ENCODE data around the gene NHS.

NHS gene

DNA sequence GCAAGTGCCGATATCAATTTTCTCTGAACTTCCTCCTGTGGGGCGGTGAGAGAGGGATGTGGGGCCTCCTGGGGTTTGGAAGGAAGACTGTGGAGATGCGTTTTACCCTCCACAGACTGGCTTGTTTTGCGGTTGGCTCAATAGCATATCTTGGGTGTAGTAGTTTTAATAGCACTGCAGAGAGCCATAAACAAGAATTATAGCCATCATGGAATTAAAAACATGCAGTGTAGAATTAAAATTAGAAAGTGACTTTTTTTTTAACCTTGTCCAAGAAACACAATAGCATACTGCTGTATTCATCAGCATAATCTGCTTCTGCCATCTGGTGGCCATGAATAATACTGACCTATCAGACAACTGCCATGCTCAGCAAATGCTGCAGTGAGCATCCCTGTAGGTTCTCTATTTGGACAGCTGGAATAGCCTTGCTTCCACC, 315.0 kb downstream of the NHS start:
- DNase-seq, result peak; percentile 48

DNA sequence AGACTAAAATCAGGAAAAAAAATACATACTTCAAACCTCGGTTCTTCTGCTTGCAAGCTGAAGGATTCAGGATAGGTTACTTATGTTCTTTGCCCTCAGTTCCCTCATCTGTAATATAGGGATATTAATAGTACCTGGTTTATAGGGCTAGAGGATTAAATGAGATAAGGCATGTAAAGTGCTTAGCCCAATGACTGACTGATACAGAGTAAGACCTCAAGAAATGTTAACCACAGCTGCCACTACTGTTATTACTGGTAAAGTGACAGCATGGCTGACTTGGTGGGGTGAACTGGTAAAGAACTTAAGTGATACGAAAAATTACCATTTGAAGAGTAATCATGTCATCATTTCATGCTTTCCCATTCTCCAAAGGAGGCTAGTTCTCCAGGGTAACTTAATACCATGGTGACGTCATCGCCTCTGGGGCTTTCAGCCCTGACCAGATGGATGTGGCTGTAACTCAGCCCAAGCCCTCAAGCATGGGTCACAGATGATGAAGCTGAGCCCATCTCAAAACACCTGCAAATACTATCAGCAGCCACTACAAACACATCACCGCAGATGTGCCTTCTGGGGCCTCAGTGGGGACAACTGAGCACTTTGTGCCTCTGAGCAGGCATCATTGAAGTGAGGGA, 317.8 kb downstream of the NHS start:
- no peak for DNase-seq

DNA sequence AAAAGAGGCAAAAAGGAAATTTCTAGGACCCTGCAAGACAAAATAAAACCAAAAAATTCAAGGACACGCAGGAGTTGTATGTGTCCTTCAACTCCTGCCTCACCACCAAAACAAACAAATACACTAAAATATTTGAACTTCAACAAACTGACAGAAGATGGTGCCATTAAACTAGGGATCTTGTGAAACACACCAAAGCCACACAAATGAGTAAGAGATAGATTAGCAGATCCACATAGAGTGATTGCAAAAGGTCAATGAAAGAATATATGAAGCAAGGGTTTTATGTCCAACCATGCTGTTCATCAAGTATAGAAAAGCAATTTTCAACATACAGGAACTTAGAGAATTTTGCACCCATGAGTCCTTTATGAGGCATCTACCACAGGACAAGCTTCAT, 322.2 kb downstream of the NHS start:
- DNase-seq, result no peak

DNA sequence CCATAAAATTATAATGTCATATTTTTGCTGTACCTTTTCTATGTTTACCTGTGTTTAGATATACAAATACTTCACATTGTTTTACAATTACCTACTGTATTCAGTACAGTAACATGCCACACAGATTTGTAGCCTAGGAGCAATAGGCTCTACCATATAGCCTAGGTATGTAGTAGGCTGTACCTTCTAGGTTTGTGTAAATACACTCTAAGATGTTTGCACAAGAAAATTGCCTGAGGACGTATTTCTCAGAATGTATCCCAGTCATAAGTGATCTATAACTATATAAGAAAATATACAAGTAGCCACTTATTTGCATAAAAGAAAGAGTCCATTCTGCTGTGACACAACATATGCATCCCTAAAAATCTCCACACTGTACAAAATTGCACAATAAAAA, 326.0 kb downstream of the NHS start:
- no peak for DNase-seq

- no peak for DNase-seq
Observed at GRCh38 chrX:17703201-17703600, 328.2 kb downstream of the NHS start.

DNA sequence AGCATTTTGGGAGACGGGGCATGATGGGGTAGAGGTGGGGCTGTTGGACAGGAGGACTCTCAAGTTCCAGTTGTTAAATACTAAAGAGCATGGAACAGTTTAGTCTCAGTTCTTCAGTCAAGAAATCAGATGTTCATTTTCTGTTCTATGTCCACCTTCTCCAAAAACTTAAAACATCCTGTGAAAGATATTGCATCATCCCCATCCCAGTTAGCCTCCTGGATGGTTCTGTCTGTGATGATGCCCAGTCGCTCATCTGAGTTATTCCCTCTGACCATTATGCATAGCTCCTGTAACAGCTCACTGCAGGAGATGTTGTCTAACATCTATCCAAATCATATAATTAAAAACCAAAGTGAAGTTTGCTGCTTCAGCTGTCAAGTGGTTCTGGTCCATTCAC, 330.2 kb downstream of the NHS start:
- no peak for DNase-seq

- DNase-seq, result no peak
Observed at GRCh38 chrX:17706676-17707075, 331.7 kb downstream of the NHS start.

GRCh38 chrX:17707731-17708130, 332.7 kb downstream of the NHS start:
- no peak for DNase-seq

DNA sequence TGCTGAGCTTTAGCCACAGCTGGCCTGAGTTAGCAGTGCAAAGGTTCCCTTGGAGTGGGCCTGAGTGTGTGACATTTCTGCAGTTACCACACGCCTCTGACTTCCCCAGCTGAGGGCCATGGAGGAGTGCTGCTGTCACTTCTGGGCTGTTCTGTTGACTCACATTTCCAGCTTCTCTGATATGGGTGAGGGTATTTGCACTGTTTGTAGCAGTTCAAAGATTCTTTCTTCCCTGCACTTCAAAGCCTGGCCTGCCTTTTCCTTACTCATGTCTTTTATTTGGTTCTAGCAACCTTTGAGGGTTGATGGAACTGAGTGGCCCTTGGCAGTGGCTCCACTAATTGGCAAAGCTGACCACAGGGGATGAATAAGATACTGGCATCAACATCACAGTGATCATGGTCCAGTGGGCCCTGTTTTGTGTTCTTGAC, 335.9 kb downstream of the NHS start:
- DNase-seq, result no peak

DNA sequence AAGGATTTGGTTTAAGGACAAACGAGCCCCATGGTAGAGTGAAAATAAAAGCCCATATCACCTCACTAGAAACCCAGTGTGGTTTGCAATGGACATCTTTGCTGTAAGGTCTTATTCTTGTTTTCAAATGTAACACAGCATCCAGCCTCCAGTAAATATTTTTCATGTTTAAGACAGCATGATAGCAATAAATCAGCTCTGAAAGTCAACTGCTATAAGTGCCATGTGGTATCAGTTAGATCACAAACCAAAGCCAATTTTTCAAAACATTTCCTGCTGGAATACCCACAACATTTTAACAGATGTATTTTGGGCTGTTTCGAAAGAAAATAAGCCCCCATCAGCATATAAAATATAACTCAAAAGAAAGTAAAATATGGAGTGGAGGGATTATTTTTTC, 338.3 kb downstream of the NHS start:
- no peak for DNase-seq

DNA sequence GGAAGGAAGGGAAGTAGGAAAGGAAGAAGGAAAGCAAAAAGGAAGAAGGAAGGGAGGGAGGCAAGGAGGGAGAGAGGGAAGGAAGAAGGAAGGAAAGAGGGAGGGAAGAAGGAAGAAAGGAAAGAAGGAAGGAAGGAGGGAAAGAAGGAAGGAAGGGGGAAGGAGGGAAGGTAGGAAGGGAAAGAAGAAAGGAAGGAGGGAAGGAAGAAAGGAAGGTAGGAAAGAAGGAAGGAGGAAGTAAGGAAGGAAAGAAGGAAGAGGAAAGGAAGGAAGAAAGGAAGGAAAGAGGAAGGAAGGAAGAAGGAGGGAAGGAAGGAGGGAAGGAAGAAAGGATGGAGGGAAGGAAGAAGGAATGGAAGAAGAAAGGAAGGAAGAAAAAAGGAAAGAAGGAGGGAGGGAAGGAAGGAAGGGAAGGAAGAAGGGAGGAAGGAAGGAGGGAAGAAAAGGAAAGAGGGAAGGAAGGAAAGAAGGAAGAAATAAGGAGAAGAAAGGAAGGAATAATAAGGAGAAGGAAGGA, 343.7 kb downstream of the NHS start:
- no peak for DNase-seq

DNA sequence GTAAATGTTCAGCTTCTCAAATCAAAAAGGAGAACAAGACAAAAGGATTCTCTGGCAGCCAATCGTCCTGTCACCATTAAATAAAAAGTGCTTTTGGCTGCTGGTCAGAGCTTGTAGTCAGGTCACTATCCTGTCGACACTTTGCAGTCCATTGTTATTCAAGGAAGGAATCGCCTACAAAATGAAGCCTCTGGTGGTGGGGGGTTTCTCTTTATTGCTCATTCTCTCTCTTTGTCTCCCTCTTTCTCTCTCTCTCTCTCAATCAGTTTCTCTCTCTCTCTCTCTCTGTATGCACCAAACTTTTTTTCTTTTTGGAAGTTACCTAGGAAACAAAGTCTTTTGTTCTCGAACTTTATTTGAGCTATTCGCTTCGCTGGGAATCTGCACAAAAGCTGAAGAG, 344.7 kb downstream of the NHS start:
- DNase-seq, result no peak

DNA sequence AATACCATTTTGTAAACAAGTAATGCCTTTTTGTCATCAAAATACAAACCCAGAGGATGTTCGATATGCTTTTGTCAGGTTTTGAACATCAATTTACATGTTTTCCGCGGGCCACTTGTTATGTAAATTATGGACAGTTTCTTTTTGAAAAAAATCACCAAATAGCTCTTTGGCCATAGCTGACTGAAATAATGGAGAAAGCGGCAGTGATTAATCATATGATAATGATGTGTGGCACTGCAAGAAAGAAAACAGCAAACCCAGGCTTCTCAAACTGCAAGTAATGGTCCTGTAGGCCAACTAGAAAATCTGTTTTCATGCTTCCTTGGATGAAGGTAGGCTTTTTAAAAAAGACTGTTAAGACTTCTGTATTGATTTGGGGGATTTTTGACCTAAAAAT, 346.7 kb downstream of the NHS start:
- DNase-seq, result no peak

GRCh38 chrX:17725181-17725580, 350.2 kb downstream of the NHS start:
- no peak for DNase-seq

DNA sequence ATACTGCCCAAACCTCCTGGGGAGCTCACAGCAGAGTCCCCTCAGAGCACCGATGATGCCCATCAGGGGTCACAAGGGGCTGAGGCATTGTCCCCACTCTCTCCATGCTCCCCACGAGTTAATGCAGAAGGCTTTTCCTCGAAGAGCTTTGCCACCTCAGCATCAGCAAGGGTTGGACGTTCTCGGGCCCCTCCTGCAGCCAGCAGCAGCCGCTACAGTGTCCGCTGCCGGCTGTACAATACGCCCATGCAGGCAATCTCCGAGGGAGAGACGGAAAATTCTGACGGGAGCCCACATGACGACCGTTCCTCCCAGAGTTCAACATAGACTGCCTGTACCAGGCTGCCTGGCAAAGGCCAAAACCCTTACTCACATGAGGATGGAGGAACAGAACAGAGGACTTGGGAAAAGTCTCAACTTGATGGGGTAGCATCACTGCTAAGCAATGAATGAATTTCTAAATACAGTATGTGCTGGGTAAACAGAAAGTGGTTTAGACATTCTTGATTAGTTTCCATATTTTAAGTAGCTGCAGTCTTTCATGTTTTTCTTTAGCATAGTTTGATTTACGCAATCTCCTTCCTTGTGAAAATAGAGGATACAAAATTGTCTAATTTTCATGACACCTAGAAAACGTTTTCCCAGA, 357.3 kb downstream of the NHS start:
- DNase-seq, result no peak

DNA sequence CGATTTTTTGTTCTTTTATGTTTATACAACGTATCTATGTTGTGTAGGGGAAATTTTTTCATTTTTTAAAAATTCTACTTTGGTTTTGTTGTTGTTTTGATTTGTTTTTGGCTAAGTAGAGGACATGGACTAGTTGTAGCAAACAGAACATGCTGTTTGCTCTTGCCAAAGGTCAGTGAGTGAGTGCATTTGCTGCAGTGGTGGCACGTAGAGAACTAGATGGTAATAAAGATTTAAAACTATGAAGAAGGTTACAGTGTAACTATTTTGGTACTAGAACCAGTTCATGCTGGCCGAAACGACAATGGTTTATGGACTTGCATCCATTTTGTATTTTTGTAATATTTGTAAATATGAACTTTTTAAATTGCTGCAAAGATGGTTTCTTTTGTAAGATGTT, 360.4 kb downstream of the NHS start:
- DNase-seq, result no peak

GRCh38 chrX:17736478-17736855, 361.5 kb downstream of the NHS start:
- DNase-seq, result no peak

GRCh38 chrX:17736856-17737709, 362.1 kb downstream of the NHS start, which contains the start of gene SCML1:
SCML1 (plus strand) TSS chrX:17737493; CDS start chrX:17744187, 6,694 bp downstream.
- peak; percentile 89 for DNase-seq

DNA sequence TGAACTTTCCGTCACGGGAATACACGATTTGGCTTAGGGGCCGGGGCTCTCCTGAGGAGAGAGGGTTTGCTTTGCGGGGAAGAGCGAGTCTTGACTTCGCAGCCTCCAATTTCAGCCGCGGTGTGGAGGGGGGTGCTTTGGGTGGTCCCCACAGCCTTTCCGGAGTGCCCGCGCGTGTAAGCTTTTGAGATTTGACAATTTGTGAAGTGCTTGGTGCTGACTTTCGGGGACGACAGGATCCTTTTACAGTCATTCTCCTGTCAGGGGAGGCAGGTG, 362.6 kb downstream of the NHS start:
- no peak for DNase-seq

DNA sequence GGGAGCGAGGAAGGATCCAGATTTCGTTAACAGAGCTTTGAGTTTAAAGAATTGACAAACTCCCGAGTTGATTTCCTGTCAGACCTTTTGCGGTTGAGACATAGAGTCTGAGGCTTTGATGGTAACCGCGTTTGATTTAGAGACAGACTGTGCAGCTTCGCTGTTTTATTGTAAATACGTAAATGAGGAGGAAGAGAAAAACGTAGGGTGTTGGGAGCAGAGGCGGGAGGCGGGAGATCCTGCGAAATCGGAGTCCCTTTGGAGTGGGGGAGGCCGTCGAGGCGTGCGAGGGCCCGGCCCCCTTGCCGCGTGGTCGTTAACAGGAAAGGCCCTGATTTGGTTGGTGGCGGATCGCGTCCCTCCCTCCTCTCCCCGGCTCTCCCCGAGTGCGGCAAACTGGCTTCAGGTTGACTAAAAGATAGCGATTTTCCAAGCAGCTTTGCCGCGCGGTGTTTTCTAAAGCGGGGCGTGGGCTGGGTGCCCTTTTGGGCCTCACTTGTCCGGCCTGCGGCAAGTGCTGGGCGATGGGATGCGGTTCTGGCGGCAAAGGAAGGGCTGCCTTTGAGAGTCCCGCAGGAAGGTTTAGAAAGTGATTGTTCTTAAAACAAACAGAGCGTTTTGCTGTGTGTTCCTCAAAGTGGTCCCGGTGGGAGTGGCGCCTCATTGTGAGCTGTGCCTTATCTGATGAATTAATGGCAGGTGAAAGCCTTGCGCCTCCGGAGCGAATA, 363.1 kb downstream of the NHS start:
- DNase-seq, result no peak

DNA sequence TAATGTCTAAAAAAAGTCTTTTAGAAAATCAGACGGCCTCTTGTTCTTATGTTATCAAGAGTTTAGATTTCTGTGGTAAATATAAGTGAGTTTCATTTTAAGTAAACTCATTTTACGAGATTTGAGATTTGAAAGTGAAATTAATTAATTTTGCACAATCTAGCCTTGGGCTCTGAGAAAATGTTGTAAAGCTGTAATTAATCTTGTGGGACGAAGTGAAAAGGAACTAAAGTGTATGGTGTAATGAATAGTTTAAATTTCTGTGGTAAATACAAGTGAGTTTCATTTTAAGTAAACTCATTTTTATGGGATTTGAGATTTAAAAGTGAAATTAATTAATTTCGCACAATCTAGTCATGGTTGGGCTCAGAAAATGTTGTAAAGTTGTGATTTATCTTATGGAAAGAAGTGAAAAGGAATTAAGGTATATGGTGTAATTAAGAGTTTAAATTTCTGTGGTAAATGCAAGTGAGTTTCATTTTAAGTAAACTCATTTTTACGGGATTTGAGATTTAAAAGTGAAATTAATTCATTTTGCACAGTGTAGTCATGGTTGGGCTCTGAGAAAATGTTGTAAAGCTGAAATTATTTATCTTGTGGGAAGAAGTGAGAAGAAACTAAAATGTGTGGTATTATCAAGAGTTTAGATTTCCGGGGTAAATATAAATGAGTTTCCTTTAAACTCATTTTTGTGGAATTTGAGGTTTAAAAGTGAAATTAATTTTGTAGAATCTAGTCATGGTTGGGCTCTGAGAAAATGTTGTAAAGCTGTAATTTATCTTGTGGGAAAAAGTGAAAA, 363.9 kb downstream of the NHS start:
- DNase-seq, result no peak

Data from GDM1 (cell line).